Stromal cell of bone marrow (primary cell): ENCODE data around the gene PPP5C.
A peak's percentile ranks its signal among the peaks of the same experiment; 100 is the strongest.
"Not testable (repeated sequence)": the region's sequence is repeated elsewhere in the genome, so short reads cannot be mapped to it uniquely, and the experiment has no call there.

Experiments
- DNase-seq: peaks from one replicate; pipeline ENCODE4 v3.0.0-alpha.2; 2012; ENCODE audit warnings: low read depth

PPP5C gene

GRCh38 chr19:46410205-46411087 is 63.6 kb downstream of the PPP5C start:
- DNase-seq: no peak

- DNase-seq: no peak
Measured at GRCh38 chr19:46411088-46411924, 64.4 kb downstream of the PPP5C start.

- no peak for DNase-seq
Measured at GRCh38 chr19:46411925-46412649, 65.2 kb downstream of the PPP5C start.

- DNase-seq: no peak
Measured at GRCh38 chr19:46412650-46413261, 65.9 kb downstream of the PPP5C start.

GRCh38 chr19:46413262-46414031 is 66.6 kb downstream of the PPP5C start, which contains the start of gene CCDC8:
Gene CCDC8, minus strand, starts transcription at chr19:46413564. Its CDS starts 754 bp downstream, at chr19:46412810.
- peak; percentile 70 for DNase-seq

GRCh38 chr19:46414899-46415298 is 68.0 kb downstream of the PPP5C start:
- not testable (repeated sequence) for DNase-seq

GRCh38 chr19:46415804-46416709 is 69.2 kb downstream of the PPP5C start:
- DNase-seq: peak; percentile 68

- no peak for DNase-seq
Measured at GRCh38 chr19:46420056-46420455, 73.2 kb downstream of the PPP5C start.

- DNase-seq: no peak
Measured at GRCh38 chr19:46422344-46422743, 75.5 kb downstream of the PPP5C start.

- no peak for DNase-seq
Measured at GRCh38 chr19:46423188-46423587, 76.3 kb downstream of the PPP5C start.

- no peak for DNase-seq
Measured at GRCh38 chr19:46426035-46426505, 79.2 kb downstream of the PPP5C start.

GRCh38 chr19:46426506-46427162 is 79.7 kb downstream of the PPP5C start:
- no peak for DNase-seq

- no peak for DNase-seq
Measured at GRCh38 chr19:46427518-46428045, 80.7 kb downstream of the PPP5C start.

GRCh38 chr19:46428239-46429135 is 81.6 kb downstream of the PPP5C start, which contains the start of gene PNMA8C:
Gene PNMA8C, minus strand, starts transcription at chr19:46428936. Its CDS starts 577 bp downstream, at chr19:46428359.
- DNase-seq: no peak

GRCh38 chr19:46429999-46430398 is 83.1 kb downstream of the PPP5C start:
- no peak for DNase-seq

- no peak for DNase-seq
Measured at GRCh38 chr19:46431824-46432223, 84.9 kb downstream of the PPP5C start.

- DNase-seq: not testable (repeated sequence)
Measured at GRCh38 chr19:46433470-46433869, 86.6 kb downstream of the PPP5C start.

- no peak for DNase-seq
Measured at GRCh38 chr19:46435009-46435408, 88.1 kb downstream of the PPP5C start.
